ENCODE results near the gene SLC9C2. TPM values are rescaled to one million over a fixed set of nuclear protein-coding genes. Genes with fewer than 3 reads are reported as not detected.
"Not testable (repeated sequence)": the region's sequence is repeated elsewhere in the genome, so short reads cannot be mapped to it uniquely, and the experiment has no call there.

SLC9C2 gene, protein sequence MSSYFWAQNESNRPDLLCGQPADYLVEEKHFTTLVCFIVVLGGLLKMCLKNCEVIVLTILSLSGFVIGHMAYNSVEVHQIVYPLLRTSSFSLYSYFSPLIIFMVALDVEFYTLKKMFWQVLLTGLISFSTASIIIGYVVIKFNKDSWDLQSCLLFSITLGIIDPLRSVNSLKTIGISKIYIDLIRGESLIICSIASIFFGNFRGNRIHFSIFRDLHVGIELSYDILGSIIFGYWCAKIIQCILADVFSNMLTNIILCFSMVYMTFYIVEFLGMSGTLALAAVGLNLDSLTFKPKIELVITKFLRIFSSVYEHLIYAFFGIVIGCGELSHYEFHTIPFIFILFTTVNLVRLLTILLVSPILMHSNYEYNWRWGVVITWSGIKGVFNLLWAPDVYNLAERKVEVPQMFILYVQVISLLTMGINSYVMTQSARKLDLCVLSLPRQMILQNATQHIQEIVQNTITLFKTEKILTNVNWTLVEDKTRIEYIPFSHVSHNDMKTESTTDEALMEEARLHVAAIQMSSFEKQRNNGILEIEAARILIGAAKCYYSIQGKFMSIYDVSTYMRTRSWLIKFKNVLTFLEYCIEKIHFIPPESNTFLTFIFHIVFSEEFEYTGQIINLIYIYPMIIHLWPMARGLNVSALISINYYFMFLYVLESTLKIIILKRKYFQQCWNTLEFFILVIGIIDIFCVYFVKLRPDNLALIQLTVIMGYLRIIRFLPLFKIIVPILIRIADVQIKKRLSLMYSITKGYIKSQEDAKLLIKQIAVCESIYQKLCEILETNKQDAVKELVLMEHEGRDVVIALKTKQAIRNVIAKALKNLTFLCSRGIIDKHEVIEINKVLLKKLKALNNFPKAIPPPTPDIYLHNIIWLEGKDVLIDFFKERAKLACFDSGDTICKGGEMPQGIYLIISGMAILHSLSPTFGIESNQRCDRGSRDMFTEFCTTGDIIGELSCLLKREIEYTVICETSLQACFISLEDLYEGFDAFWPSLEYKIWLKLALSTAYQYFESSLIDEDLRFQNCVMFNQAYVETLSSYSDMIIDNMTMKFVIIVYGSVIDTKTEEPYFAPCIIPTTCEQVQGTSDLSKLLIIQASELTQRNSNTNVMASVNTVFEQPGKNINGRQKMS
- not detected for total RNA-seq

DNA sequence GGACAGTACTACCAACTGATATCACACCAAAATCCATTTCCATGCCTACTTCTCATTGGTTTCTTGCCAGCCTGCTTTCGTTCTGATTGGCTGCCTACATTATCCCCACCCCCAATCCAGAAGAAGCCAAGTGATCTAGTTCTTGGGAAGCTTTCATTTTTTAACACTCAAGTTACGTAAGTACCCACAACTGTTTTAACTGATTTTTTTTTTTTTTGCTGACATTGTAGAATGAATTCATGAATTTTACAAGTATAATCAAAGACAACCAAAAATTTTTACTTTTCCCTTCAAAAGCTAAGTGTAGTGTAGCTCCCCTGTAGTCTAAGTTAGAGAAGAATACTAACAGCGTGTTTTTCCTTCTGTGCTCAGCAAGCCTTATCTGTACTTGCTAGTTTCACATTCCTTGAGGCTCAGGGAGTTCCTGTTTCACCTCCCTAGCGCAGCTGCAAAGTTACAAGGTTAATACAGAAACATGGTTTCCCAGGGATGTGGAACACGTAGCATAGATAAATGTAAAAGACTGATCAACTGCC is at the start of gene SLC9C2:
Gene SLC9C2 (minus strand): TSS at position 17 of the 536 bp plus-strand sequence. CDS start 1,296 bp downstream, outside the sequence.
- no peaks in the 10 kb centered on the region for H3K27me3 ChIP-seq (ENCODE audit: insufficient read depth, low read length)
- no peak within 1 kb of the TSS for H3K4me3 ChIP-seq (ENCODE audit: low read length)
- no peaks in the 10 kb centered on the region for H3K4me1 ChIP-seq (ENCODE audit: insufficient read depth, low read length)
- no peaks in the 10 kb centered on the region for H3K9me3 ChIP-seq (ENCODE audit: low read depth, low read length)

DNA sequence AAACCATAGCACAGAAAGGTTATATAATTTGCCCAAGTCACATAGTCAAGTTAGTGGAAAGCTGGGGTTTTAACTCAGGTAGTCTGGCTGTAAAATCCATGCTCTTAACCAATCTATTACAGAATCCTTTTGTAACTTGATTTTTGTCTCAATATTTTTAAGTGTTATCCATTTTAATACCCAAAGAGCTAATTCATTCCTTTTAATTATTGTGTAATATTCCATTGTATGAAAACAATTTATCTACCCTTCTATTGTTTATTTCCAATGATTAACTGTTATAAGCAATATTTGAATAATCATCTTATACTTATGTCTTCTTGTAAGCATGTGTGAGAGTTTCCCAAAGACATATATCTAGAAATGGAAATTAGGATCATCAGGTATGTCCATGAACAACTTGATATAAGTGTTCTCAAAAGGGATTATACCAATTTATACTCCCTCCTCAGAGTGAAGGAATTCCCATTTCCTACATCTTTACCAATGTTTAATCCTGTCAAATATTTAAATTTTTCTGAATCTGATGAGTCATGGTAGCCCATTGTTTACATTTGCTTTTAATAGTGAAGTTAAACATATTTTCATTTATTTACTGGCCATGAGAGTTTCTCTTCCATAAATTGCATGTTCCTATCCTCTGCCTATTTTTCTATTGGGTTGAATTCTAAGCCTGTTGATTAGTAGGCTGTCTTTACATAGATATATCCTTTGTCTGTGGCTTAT is 46.2 kb upstream of the SLC9C2 start:
- H3K27me3 ChIP-seq (ENCODE audit: insufficient read depth, low read length) = no peaks in the 10 kb centered on the region
- no peaks in the 10 kb centered on the region for H3K9me3 ChIP-seq (ENCODE audit: low read depth, low read length)
- no peak overlapping the region for H3K4me3 ChIP-seq (ENCODE audit: low read length)
- H3K4me1 ChIP-seq (ENCODE audit: insufficient read depth, low read length) = no peaks in the 10 kb centered on the region

DNA sequence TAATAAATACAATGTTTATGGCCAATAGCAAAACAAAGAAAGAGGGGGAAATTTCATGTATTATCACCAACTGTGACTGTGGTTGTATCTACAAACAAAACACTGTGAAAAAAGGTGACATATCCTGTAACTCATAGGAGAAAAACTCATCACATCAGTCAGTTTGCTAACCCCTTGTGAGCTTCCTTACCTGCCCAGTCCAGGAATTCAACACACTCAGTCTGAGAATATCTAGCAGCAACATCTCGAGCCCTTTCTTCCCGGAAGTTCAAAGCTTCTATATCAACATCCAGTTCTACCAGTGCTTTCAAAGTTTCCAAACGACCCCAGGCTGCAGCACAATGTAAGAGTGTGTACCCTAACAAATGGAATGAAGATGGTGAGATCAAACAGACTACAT is 43.8 kb upstream of the SLC9C2 start:
- Histone ChIP-seq H3K9me3 (ENCODE audit: low read depth, low read length) (no peaks in the 10 kb centered on the region), H3K27me3 (ENCODE audit: insufficient read depth, low read length) (no peaks in the 10 kb centered on the region), H3K4me1 (ENCODE audit: insufficient read depth, low read length) (no peaks in the 10 kb centered on the region), H3K4me3 (ENCODE audit: low read length) (no peak overlapping the region)

DNA sequence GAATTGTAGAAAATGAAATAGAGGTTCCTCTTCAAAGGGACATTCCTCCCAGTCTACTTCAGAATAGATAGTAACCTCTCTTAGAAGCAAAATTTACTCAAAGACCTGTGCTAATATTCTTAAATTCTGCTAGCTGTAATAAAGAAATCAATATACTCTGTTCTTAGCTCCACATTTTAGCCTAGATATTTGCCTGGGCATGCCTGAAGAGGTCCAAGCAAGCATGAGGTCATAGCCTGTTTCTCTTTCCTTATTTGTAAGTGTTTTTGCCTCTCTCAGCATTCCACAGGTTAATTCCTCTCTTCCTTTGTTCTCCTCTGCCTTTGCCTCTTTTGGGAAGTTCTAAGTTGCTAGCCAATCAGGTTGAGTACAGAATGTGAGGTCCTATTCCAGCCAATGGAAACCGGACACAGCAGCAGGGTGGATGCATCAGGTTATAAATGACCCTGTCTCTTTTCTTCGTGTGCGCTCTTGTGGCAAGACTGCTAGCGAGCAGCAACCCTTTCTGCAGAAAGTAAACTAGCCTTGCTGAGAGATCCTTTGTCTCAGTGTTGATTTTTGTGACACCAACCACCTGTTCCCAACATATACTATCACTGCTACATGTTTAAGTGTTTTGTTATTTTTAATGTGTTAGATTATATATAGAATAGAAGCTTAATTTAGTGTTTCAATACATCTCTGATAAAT is 39.7 kb upstream of the SLC9C2 start:
- H3K9me3 ChIP-seq (ENCODE audit: low read depth, low read length); H3K27me3 ChIP-seq (ENCODE audit: insufficient read depth, low read length); H3K4me1 ChIP-seq (ENCODE audit: insufficient read depth, low read length); H3K4me3 ChIP-seq (ENCODE audit: low read length): not testable (repeated sequence)

DNA sequence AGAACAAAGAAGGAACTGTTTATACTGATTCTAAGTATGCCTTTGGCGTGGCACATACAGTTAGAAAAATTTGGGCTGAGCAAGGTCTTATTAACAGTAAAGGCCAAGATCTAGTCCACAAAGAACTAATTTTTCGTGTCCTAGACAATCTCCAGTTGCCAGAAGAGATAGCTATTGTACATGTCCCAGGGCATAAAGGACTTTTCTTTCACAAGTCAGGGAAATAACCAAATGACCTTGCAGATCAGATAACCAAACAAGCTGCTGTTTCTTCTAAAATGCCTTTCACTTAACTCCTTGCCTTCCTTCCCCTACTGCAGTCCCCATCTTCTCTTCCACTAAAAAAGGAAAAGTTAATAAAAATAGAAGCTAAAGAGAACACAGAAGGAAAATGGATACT is 36.2 kb upstream of the SLC9C2 start:
- H3K9me3 ChIP-seq (ENCODE audit: low read depth, low read length) = no peaks in the 10 kb centered on the region
- H3K27me3 ChIP-seq (ENCODE audit: insufficient read depth, low read length) = no peaks in the 10 kb centered on the region
- H3K4me3 ChIP-seq (ENCODE audit: low read length) = no peak overlapping the region
- H3K4me1 ChIP-seq (ENCODE audit: insufficient read depth, low read length) = no peaks in the 10 kb centered on the region

DNA sequence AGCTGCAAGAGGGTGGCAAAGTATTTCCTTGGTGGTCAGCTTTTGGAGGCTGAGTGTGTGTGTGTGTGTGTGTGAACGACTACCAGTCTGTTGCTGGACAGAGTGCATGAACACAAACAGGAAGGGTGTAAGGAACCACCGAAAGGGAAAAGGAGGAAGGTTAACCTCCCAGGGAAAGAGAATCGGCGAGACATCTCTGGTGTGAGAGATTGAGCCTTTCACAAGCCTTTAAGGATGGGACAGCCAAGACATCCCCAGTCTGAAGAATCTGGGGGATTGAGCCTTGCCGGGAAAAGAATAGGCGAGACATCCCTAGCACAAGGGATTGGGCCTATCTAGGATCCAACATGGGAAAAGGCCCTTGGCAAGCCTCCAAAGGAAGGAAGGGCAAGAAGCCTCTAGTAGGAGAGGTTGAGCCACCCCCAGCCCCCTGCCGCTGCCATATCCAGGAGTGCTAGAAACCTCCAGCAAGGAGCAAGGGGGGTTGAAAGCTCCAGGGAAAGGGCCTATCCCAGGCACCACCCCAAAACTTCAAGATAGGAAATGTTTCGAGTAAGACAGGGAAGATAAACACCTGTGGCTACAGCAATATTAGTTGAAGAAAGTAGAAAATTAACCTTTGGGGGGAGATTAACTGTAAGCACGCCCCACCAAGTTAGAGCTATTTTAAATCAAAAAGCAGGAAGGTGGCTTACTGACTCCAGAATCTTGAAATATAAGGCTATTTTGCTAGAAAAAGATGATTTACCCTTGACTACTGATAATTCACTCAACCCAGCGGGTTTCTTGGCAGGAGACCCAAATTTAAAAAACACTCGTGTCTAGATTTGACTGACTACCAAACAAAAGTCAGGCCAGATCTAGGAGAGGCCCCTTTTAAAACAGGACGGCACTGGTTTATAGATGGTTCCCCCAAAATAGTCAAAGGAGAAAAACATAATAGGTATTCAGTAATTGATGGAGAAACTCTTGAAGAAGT is 35.5 kb upstream of the SLC9C2 start:
- Histone ChIP-seq H3K4me1 (ENCODE audit: insufficient read depth, low read length) (no peaks in the 10 kb centered on the region), H3K4me3 (ENCODE audit: low read length) (no peak overlapping the region), H3K27me3 (ENCODE audit: insufficient read depth, low read length) (no peaks in the 10 kb centered on the region), H3K9me3 (ENCODE audit: low read depth, low read length) (no peaks in the 10 kb centered on the region)

DNA sequence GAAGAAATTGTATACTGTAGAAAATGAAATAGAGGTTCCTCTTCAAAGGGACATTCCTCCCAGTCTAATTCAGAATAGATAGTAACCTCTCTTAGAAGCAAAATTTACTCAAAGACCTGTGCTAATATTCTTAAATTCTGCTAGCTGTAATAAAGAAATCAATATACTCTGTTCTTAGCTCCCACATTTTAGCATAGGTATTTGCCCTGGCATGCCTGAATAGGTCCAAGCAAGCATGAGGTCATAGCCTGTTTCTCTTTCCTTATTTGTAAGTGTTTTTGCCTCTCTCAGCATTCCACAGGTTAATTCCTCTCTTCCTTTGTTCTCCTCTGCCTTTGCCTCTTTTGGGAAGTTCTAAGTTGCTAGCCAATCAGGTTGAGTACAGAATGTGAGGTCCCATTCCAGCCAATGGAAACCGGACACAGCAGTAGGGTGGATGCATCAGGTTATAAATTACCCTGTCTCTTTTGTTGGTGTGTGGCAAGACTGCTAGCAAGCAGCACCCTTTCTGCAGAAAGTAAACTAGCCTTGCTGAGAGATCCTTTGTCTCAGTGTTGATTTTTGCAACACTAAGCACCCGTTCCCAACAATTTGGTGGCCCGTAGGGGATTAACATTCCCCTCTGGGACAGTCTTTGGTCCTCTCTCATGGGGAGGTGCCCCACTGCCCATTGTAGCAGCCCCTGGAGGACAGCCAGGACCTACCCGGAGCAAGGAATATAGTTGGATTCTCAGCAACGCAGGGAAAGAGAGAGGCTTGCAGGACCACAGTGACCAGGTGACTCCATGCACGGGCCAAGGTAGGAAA is 34.6 kb upstream of the SLC9C2 start:
- H3K27me3 ChIP-seq (ENCODE audit: insufficient read depth, low read length); H3K9me3 ChIP-seq (ENCODE audit: low read depth, low read length); H3K4me1 ChIP-seq (ENCODE audit: insufficient read depth, low read length); H3K4me3 ChIP-seq (ENCODE audit: low read length): not testable (repeated sequence)

DNA sequence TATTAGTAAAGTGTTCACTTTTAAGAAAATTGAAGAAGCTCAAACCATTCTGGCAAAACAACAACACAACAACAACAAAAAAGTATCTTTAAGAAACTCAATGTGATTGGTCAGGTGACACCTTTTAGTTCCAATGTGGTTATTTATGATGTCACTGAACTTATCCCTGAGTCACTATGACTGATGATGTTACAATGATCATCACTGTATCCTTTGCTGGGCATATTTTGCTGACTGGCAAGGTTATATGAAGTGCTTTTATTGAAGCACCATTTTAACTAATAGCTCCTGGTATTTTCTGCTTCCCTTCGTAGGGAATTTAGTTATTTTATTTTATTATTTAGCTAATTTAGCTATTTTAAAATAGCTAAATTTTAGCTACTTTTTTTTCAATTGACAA is 32.2 kb upstream of the SLC9C2 start, which contains the start of gene TEX50:
Gene TEX50 (plus strand): TSS at position 223 of the 400 bp plus-strand sequence. CDS start 184 bp downstream, outside the sequence.
- no peak within 1 kb of the TSS for H3K4me3 ChIP-seq (ENCODE audit: low read length)
- no peaks in the 10 kb centered on the region for H3K9me3 ChIP-seq (ENCODE audit: low read depth, low read length)
- no peaks in the 10 kb centered on the region for H3K4me1 ChIP-seq (ENCODE audit: insufficient read depth, low read length)
- no peaks in the 10 kb centered on the region for H3K27me3 ChIP-seq (ENCODE audit: insufficient read depth, low read length)

DNA sequence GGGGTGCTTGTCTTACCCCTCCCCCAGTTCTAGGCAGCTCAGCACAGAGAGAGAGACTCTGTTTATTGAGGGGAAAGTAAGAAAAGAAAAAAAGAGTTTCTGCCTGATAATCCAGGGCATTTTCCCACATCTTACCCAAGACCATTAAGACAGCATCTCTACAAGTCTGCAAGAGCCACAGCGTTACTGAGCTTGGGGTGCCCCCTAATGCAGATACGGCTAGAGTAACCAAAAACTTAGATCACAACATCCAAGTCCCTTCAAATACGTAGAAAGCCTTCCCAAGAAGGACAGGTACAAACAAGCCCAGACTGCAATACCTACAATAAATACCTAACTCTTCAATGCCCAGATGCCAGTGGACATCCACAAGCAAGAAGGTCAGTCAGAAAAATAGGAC is 26.0 kb upstream of the SLC9C2 start:
- H3K9me3 ChIP-seq (ENCODE audit: low read depth, low read length) = no peaks in the 10 kb centered on the region

DNA sequence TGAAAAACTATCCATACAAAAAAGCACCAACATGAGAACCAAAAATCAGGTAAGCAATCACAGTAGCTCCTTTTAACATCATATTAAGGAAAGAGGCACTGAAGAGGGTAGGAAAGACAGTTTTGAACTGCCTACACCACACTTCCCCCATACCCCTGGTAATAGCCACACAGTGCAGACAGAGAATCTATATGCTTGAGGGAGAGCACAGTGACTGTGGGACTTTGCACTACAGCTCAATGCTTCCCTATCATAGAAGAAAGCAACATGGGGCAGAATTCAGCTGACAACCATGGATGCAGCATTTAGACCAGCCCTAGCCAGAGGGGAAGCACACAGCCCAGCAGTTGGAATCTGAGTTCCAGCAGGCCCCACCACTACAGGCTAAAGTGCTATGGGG is 24.4 kb upstream of the SLC9C2 start:
- no peaks in the 10 kb centered on the region for H3K27me3 ChIP-seq (ENCODE audit: insufficient read depth, low read length)
- no peaks in the 10 kb centered on the region for H3K4me1 ChIP-seq (ENCODE audit: insufficient read depth, low read length)
- no peak overlapping the region for H3K4me3 ChIP-seq (ENCODE audit: low read length)
- H3K9me3 ChIP-seq (ENCODE audit: low read depth, low read length) = no peaks in the 10 kb centered on the region

More for the DNA sequence above, 26.0 kb upstream of the SLC9C2 start:
- no peak overlapping the region for H3K4me3 ChIP-seq (ENCODE audit: low read length)
- no peaks in the 10 kb centered on the region for H3K27me3 ChIP-seq (ENCODE audit: insufficient read depth, low read length)
- H3K4me1 ChIP-seq (ENCODE audit: insufficient read depth, low read length) = no peaks in the 10 kb centered on the region

DNA sequence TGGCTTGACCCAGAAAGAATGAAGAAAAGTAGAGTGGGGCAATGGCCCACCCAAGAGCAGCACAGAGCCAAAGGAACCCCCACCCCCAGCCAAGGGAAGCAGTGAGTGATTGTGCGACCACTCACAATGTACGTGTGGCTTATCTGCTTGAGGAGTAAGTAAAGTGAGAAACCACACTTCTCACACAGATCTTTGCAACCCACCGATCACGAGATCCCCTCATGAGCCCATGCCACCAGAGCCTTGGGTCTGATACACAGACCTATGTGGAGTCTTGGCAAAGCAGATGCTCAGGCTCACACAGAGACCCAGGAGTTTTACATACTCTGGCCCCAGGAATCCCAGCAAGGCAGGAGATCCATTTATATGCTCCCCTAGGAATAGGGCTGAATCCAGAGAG is 14.0 kb upstream of the SLC9C2 start:
- Histone ChIP-seq H3K4me1 (ENCODE audit: insufficient read depth, low read length) (no peaks in the 10 kb centered on the region), H3K27me3 (ENCODE audit: insufficient read depth, low read length) (no peaks in the 10 kb centered on the region), H3K4me3 (ENCODE audit: low read length) (no peak overlapping the region), H3K9me3 (ENCODE audit: low read depth, low read length) (peaks cover 14% of the 10 kb centered on the region)

DNA sequence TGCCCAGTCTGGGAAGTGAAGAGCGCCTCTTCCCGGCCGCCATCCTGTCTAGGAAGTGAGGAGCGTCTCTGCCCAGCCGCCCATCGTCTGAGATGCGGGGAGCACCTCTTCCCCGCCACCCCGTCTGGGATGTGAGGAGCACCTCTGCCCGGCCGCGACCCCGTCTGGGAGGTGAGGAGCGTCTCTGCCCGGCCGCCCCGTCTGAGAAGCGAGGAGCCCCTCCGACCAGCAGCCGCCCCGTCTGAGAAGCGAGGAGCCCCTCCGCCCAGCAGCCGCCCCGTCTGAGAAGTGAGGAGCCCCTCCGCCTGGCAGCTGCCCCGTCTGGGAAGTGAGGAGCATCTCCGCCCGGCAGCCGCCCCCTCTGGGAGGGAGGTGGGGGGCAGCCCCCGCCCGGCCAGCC is 10.2 kb upstream of the SLC9C2 start:
- H3K27me3 ChIP-seq (ENCODE audit: insufficient read depth, low read length); H3K9me3 ChIP-seq (ENCODE audit: low read depth, low read length); H3K4me3 ChIP-seq (ENCODE audit: low read length); H3K4me1 ChIP-seq (ENCODE audit: insufficient read depth, low read length): not testable (repeated sequence)

Data from mononuclear cell (primary cell).